Activated CD8-positive, alpha-beta memory T cell treated with anti-CD3 and anti-CD28 coated beads, Interleukin-2, amount 50 U/mL, for 48 hours (primary cell): ENCODE data around the gene PRDM16.
A peak's percentile ranks its signal among the peaks of the same experiment; 100 is the strongest.

Experiments
- DNase-seq: peaks from one replicate; pipeline ENCODE4 v3.0.0-alpha.2; 2020

PRDM16 gene

GRCh38 chr1:3316340-3316943, 247.4 kb downstream of the PRDM16 start:
- DNase-seq = no peak

- DNase-seq = no peak
Measured at GRCh38 chr1:3317456-3317855, 248.5 kb downstream of the PRDM16 start.

DNA sequence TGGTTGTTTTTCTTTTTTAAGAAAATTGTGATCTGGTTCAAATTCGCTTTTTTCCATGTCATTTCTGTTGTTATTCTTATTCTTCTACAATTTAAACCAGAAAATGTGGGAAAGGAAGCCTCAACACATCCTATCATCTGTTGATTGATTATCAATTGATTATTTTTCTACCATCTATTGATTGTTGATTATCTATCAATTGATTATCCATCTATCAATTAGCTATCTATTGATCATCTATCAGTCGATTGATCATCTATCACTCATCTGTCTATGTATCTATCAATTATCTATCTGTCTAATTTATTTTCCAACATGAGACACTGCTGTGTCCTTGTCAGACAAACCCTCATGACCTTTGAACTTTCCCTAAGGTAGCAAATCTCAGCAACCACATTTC, 249.3 kb downstream of the PRDM16 start:
- no peak for DNase-seq

- peak; percentile 57 for DNase-seq
Measured at GRCh38 chr1:3319874-3320245, 250.9 kb downstream of the PRDM16 start.

DNA sequence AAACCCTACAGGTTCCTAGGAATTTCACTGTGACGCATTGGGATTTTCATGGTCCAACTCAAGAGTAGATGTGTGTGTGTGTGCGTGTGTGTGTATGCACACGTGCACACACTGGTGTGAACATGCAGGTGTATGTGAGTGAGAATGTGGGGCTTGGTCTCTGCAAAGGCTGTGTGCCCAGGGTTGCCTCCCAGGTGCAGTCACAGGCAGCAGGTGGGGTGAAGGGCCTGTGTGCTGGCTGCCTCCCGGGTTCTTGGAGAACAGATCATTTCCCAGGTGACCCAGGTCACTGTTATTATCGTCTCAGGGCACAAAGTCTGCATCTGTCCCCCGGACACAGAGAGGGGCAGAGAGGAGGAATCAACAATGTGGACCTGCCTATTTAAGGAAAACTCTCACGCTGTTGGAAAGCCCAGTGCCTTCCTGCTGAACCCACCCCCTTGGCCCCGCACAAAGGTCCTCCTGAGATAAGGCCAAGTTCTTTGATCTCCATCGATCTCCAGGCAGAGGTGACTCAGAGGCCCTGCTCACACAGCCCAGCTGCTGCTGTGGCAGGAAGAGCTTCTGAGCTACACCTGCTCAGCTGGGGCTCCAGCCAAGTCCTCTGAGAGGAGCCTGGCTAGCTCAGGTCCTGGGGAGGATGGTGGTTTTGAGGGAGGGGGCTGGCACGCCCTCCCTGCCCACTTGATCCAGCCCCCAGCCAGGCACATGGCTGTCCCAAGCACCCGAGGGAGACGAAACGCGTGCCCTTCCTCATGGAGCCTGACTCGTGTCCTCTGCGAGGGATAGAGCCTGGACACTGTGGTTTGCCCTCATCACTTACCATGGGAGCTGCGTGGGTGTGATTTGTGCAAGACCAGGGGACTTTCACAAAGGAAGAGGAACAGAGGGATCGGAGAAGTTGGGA, 251.5 kb downstream of the PRDM16 start:
- DNase-seq = no peak

DNA sequence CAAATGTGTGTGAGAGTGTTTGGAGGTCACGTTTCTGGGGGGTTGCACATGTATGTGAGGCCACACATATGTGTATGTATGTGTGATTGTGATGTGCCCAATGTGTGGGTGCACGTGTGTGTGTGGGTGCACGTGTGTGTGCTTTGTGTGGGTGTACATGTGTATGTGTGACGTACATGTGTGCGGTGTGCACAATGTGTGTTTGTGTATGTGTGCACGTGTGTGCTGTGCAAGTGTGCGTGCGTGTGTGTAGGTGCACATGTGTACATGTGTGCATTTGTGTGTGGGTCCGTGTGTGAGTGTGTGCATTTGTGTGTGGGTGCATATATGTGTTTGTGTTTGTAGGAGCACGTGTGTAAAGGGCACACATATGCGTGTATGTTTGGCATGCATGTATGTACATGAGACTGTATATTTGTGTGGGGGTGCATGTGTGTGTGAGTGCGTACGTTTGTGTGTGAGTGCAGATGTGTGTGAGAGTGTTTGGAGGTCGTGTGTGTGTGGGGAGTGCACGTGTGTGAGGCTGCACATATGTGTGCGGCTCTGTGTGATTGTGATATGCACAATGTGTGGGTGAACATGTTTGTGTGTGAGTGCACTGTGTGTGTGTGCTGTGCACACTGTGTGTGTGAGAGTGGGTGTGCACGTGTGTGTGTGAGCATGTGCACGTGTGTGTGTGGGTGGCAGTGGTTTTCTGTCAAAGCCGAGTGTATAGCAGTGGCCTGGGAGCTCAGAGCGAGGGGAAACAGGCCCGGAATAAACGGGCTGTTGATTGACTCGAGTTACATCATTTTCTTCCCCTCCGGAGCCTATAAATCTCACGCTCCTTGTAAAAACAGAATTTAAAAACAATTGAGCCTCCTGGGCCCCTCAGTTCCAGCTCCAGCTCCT, 252.8 kb downstream of the PRDM16 start:
- DNase-seq = no peak

GRCh38 chr1:3322450-3323020, 253.5 kb downstream of the PRDM16 start:
- no peak for DNase-seq

DNA sequence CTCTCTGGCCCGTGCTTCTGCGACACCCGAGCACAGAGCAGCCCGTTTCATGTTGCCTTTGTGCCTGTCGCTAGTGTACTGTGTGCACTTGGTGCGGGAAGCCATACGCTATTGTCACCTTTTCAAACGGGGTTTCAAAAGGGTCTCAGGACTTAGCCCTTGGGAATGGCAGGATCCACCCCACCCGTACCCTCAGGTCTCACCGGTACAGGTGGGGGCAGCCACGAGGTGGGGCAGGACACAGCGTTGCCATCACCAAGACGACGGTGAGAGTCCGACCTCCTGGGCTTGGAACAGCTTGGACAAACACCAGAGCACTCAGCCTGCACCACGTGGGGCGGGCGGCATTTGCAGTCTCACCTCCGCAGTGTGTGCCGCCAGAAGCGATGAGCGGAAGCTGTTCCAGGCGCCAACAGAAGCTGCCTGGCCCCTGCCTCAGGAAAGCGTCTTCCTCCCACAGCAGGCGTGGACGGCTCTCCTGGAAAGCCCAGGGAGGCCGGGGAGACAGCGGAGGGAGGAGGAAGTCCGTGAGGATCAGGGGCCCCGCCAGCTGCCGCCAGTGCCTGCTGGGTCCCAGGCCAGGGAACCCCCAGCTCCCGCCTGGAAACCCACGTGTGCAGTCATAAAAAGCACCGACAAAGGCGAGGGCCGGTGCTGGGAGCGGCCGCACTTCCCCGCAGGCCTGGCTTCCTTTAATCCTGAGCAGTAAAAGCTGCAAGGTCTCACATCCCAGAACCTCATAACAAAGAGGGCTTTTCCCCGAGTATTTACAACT, 254.2 kb downstream of the PRDM16 start:
- DNase-seq = no peak

GRCh38 chr1:3323796-3324703, 255.0 kb downstream of the PRDM16 start:
- no peak for DNase-seq

GRCh38 chr1:3324704-3325535, 255.9 kb downstream of the PRDM16 start:
- DNase-seq = no peak

DNA sequence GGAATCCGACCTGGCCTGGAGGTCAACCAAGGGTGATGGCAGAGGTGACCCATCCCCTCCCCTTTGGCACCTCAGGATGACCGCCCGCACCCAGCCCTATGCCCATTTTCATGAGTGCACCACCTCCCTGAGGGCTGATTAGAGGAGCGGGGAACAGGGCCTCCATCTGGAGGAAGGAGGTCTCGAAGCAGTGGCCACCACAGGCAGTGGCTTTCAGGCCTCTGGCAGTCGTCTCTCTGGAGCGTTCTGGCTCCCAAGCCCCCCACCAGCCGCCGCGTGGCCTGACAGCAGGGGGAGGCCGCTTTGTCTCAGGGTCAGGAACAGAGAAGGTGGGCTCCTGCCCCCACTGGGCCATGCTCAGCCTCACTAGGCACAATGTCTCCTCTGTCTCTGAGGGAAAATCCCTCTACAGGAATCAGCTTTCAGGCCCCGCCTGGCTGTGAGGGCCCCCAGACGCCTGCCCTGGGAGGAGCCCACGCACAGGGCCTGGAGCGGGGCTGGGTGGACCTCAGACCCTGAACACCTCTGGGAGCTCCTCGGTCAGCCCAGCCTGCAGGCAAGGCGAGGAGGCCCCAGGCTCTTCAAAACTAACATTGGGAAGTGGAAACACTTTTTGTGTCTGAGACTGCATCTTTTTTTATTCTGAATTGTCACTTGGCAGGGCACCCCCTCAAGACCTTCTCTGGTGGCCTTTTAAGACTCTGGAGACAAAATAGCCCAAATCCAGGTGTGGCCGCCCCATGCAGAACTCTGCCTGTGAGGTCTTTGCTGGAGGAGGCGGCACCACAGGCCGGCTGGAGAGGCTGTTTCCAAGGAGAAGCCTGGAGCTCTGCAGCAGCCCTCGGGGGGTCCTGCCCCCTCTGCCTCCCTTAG, 257.7 kb downstream of the PRDM16 start:
- DNase-seq = no peak

- no peak for DNase-seq
Measured at GRCh38 chr1:3327389-3327702, 258.3 kb downstream of the PRDM16 start.

GRCh38 chr1:3327936-3328590, 259.1 kb downstream of the PRDM16 start:
- no peak for DNase-seq

- no peak for DNase-seq
Measured at GRCh38 chr1:3329640-3330281, 260.8 kb downstream of the PRDM16 start.

DNA sequence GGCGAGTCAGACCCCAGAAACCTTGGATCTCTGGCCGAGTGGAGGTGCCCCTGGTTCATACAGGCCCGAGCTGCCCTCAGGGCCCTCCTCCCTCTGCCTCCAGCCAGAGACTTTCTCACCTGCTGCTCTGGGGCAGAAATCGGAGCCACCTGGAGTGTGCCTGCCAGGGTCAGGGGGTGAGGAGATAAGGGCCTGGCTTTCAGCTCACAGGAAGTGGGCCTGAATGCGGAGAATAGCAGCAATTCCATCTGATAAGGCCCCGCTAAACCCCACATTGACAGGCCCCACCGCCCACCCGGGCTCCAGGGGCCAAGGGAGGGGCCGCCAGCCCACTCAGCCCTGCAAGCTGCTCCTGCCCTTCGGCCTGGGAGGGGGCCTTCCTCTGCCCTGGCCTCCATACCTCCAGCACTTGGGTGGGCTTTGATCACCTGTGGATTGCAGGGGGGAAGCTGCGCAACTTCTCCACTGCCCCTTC, 261.8 kb downstream of the PRDM16 start:
- no peak for DNase-seq

DNA sequence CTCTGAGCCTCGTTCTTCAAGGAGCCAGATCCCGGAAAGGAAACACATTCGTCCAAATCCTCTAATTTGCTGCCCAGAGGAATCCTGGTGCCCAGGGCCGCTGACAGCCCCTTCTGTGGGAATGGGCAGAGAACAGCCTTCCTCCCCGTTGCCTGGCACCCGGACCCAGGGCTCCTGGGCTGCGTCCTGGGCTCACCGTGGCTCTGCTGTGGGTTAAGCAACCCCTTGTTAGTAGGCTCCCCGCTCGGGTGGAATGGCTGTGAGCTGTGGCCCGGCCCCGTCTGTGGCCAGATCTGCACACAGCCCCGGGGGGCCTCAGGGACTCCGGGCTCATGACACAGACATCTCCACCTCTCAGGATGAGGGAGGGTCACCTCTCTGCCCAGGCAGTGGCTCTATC, 262.6 kb downstream of the PRDM16 start:
- no peak for DNase-seq

DNA sequence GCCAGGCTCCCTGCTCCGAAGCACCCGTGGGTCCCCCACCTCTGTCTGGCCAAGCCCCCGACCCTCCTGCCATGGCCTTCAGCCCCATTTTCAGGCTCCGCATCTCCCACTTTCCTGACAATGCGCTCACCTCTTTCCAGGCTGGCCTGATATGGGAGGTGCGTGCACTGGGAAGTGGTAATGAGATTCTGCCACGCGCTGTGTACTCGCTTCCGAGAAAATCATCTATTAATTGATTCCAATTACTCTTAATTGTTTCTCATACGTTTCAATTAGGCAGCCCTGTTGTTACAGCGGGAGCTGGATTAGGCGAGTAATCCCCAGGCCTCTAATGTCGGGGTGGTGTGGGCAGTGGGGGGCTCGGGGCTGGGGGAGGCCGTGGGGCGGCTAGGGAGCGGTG, 263.0 kb downstream of the PRDM16 start:
- no peak for DNase-seq

GRCh38 chr1:3332662-3333061, 263.7 kb downstream of the PRDM16 start:
- no peak for DNase-seq
